Astrocyte of the cerebellum (primary cell): ENCODE measurements around the gene ASB8.
"Not testable (repeated sequence)": the region's sequence is repeated elsewhere in the genome, so short reads cannot be mapped to it uniquely, and the experiment has no call there.

Experiments
- DNase-seq: peaks from one replicate; pipeline ENCODE4 v3.0.0-alpha.2; 2011; ENCODE audit warnings: low read depth
- H3K4me3 ChIP-seq: 2 replicates; pipeline ENCODE4 v1.5.1; 2011; ENCODE audit warnings: mild to moderate bottlenecking, low read depth, low read length, moderate library complexity
- CTCF ChIP-seq: IDR thresholded peaks from 2 replicates; pipeline ENCODE4 v1.5.1; 2012; ENCODE audit warnings: low read length, low read depth, moderate library complexity, mild to moderate bottlenecking; ENCODE audit errors: missing control alignments
- in situ Hi-C: cut with HindIII; loops from 2 replicates; pipeline ENCODE4 v1.10.0; 2017; ENCODE audit warnings: low sequenced_read_pairs

Gene ASB8

GRCh38 chr12:48129376-48129775, 27.9 kb downstream of the ASB8 start:
- no peak for DNase-seq
- no peak for TF ChIP-seq CTCF
- in situ Hi-C loops = no loop called here
- H3K4me3 ChIP-seq = no peak overlapping the region

GRCh38 chr12:48128800-48129199, 28.5 kb downstream of the ASB8 start:
- no peak overlapping the region for H3K4me3 ChIP-seq
- no peak for DNase-seq
- no peak for TF ChIP-seq CTCF
- in situ Hi-C loops = no loop called here

- no peak for DNase-seq
- TF ChIP-seq CTCF = no peak
- no peak overlapping the region for H3K4me3 ChIP-seq
- in situ Hi-C loops = no loop called here
Observed at GRCh38 chr12:48126953-48127630, 30.2 kb downstream of the ASB8 start.

GRCh38 chr12:48125985-48126384, 31.3 kb downstream of the ASB8 start:
- in situ Hi-C loops = no loop called here
- H3K4me3 ChIP-seq = no peak overlapping the region
- DNase-seq = no peak
- no peak for TF ChIP-seq CTCF

GRCh38 chr12:48125542-48125941, 31.8 kb downstream of the ASB8 start:
- in situ Hi-C loops, DNase-seq, H3K4me3 ChIP-seq: not testable (repeated sequence)

GRCh38 chr12:48123169-48123568, 34.1 kb downstream of the ASB8 start:
- DNase-seq = no peak
- no peak for TF ChIP-seq CTCF
- in situ Hi-C loops = no loop called here
- H3K4me3 ChIP-seq = no peak overlapping the region

- in situ Hi-C loops = no loop called here
- no peak for DNase-seq
- no peak for TF ChIP-seq CTCF
- no peak overlapping the region for H3K4me3 ChIP-seq
Observed at GRCh38 chr12:48122065-48122834, 35.1 kb downstream of the ASB8 start.
